ENCODE measurements around the gene CTNNBL1. TPM values are rescaled to one million over a fixed set of nuclear protein-coding genes. Genes with fewer than 3 reads are reported as not detected.

Gene CTNNBL1
- total and polyA plus RNA-seq, 2 of the 4 experiments (the other 2 are of a cell fraction): 29.9 to 34.1 TPM

- no peak for TF ChIP-seq RAD21 (IDR thresholded peaks at IDR 0.05; ENCODE audit: low read length)
Measured at GRCh38 chr20:37880726-37881591, 187.1 kb downstream of the CTNNBL1 start (continued).

GRCh38 chr20:37881601-37882343, 187.9 kb downstream of the CTNNBL1 start:
- Histone ChIP-seq H3K27ac (ENCODE audit: insufficient read depth, low read length) (no peak overlapping the region), H3K4me1 (ENCODE audit: control insufficient read depth, insufficient read depth, low read length) (no peaks in the 10 kb centered on the region), H3K36me3 (ENCODE audit: control insufficient read depth, insufficient read depth, low read length) (no peaks in the 10 kb centered on the region), H2BK15ac (ENCODE audit: low read depth, low read length) (no peak overlapping the region), H4K8ac (ENCODE audit: low read depth in 2 of 2, low read length in 2 of 2) (no peak overlapping the region), H2BK5ac (ENCODE audit: low read depth, low read length, poor library complexity, severe bottlenecking) (no peak overlapping the region), H3K4me3 (ENCODE audit: insufficient read depth, low read depth, low read length) (no peak overlapping the region), H3K9me3 (ENCODE audit: control insufficient read depth, insufficient read depth, low read length) (no peaks in the 10 kb centered on the region), H3K9ac (ENCODE audit: low read depth, low read length) (no peak overlapping the region), H4K91ac (ENCODE audit: insufficient read depth, low read depth, low read length) (no peak overlapping the region), H2BK120ac (ENCODE audit: low read depth, low read length) (no peak overlapping the region), H2BK20ac (ENCODE audit: low read depth, low read length) (no peak overlapping the region), H2AFZ (replicated peaks; ENCODE audit: low read length, poor library complexity) (no peak overlapping the region), H3K23ac (ENCODE audit: low read depth, low read length) (no peak overlapping the region; the same call in 1 of the 2 replicates), H3K79me1 (ENCODE audit: low read depth in 1 of 2, low read length in 2 of 2) (no peaks in the 10 kb centered on the region), H2AK9ac (replicated peaks; ENCODE audit: low read depth, low read length, poor library complexity) (no peak overlapping the region), H4K20me1 (ENCODE audit: insufficient read depth, low read length) (no peaks in the 10 kb centered on the region), H3K4ac (ENCODE audit: low read depth, low read length) (no peak overlapping the region), H3K14ac (replicated peaks; ENCODE audit: low read depth, low read length) (no peak overlapping the region), H3K27me3 (ENCODE audit: control insufficient read depth, insufficient read depth, low read length) (peaks cover 23% of the 10 kb centered on the region), H3K9me1 (ENCODE audit: insufficient read depth, low read length) (no peaks in the 10 kb centered on the region), H2AK5ac (ENCODE audit: low read depth, low read length) (no peak overlapping the region), H3K4me2 (ENCODE audit: low read depth, low read length) (no peak overlapping the region), H4K5ac (ENCODE audit: low read depth, low read length) (no peak overlapping the region), H3K56ac (ENCODE audit: extremely low read depth, insufficient read depth, low read length) (no peak overlapping the region), H3K18ac (ENCODE audit: low read depth, low read length) (no peak overlapping the region)
- ATAC-seq (ENCODE audit: low read depth): no peak
- BruUV-seq (replicated peaks): no TSS peak
- ChIA-PET POLR2A (ENCODE audit: unreplicated experiment) (no interaction called here), CTCF (interaction anchor here (1.8 kb wide), 1 partner anchor 9 kb away, joined by 4 read pairs; no protein-coding TSS in a partner anchor)
- dilution Hi-C loops (cut with HindIII; ENCODE audit: low sequenced_read_pairs, unreplicated experiment) (no loop called here), in situ Hi-C loops (cut with MboI; ENCODE audit: low sequenced_read_pairs) (no loop called here), intact Hi-C loops (cut with micrococcal nuclease) (no loop called here)
- WGBS, 2 experiments (ENCODE audit: extremely low coverage in 2 of 2, insufficient read length in 1 of 2): 78% methylated on average over 5 of the region's 22 CpGs; no CpG with 5 or more reads in 1 of the 2 experiments
- TF ChIP-seq RCOR1 (IDR thresholded peaks at IDR 0.05; ENCODE audit: insufficient replicate concordance, low read length) (no peak), ELK1 (IDR thresholded peaks at IDR 0.05; ENCODE audit: borderline replicate concordance, low read depth, low read length) (no peak), SMC3 (IDR thresholded peaks at IDR 0.05; ENCODE audit: low read depth, low read length) (no peak), MAZ (IDR thresholded peaks at IDR 0.05; ENCODE audit: borderline replicate concordance, low read depth, low read length) (no peak), CEBPB (IDR thresholded peaks at IDR 0.05; ENCODE audit: low read depth, low read length) (no peak), USF2 (IDR thresholded peaks at IDR 0.05; ENCODE audit: low read depth, low read length) (no peak), RFX5 (IDR thresholded peaks at IDR 0.05; ENCODE audit: low read depth, low read length) (no peak), MXI1 (IDR thresholded peaks at IDR 0.05; ENCODE audit: borderline replicate concordance, low read depth, low read length) (no peak), RAD21 (IDR thresholded peaks at IDR 0.05; ENCODE audit: low read length) (no peak)
- no peak for DNase-seq
